ENCODE data around the gene LCN15. TPM values are rescaled to one million over a fixed set of nuclear protein-coding genes. Genes with fewer than 3 reads are reported as not detected.

The LCN15 gene
- total and polyA plus RNA-seq, 10 of the 15 experiments (the other 5 are each of a cell fraction or from before 2014, with no cell fraction given) = 0.37 to 0.50 TPM; not detected in 8

GRCh38 chr9:136728080-136728547 is 36.2 kb downstream of the LCN15 start (continued):
- TF ChIP-seq IRF5 (IDR thresholded peaks at IDR 0.05; ENCODE audit: borderline replicate concordance) (no peak), ESRRA (IDR thresholded peaks at IDR 0.05; ENCODE audit: low read length) (no peak), TCF7 (IDR thresholded peaks at IDR 0.05; ENCODE audit: borderline replicate concordance) (no peak), FOXK2 (IDR thresholded peaks at IDR 0.05) (no peak), SKIL (IDR thresholded peaks at IDR 0.05; ENCODE audit: low read depth, poor library complexity, severe bottlenecking) (no peak), CBFB (IDR thresholded peaks at IDR 0.05; ENCODE audit: low read depth) (peak; percentile 96), IRF4 (IDR thresholded peaks at IDR 0.05; ENCODE audit: low read depth, low read length) (0 out of 2 replicates have a peak, but pooled peaks have one; percentile 35), SIN3A (IDR thresholded peaks at IDR 0.05; ENCODE audit: low read depth, low read length) (peak; percentile 92), CHD2 (IDR thresholded peaks at IDR 0.05; ENCODE audit: borderline replicate concordance, low read depth, low read length) (peak; percentile 50), TCF12 (IDR thresholded peaks at IDR 0.05; ENCODE audit: low read depth, low read length) (peak; percentile 93), ELK1 (IDR thresholded peaks at IDR 0.05; ENCODE audit: low read depth, low read length) (peak; percentile 54; the same call in 1 of the 2 replicates), POLR2AphosphoS2 (IDR thresholded peaks at IDR 0.05; ENCODE audit: low read depth, low read length) (peak; percentile 99), MLLT1 (IDR thresholded peaks at IDR 0.05) (no peak), SMAD1 (IDR thresholded peaks at IDR 0.05; ENCODE audit: low read depth, partially characterized antibody) (no peak), FOXM1 (IDR thresholded peaks at IDR 0.05; ENCODE audit: low read depth, low read length) (no peak), BCL3 (IDR thresholded peaks at IDR 0.05; ENCODE audit: borderline replicate concordance, insufficient read depth, low read depth, low read length, poor library complexity, severe bottlenecking) (peak; percentile 73), YY1 (IDR thresholded peaks at IDR 0.05; ENCODE audit: low read depth, low read length) (peak; percentile 91), DPF2 (IDR thresholded peaks at IDR 0.05) (peak; percentile 96), MEF2B (IDR thresholded peaks at IDR 0.05; ENCODE audit: partially characterized antibody, poor library complexity, severe bottlenecking) (peak; percentile 41), ZNF24 (IDR thresholded peaks at IDR 0.05) (peak; percentile 87), NFIC (IDR thresholded peaks at IDR 0.05; ENCODE audit: low read depth, low read length) (no peak), RCOR1 (conservative IDR thresholded peaks at IDR 0.05; ENCODE audit: low read depth, low read length) (no peak), RAD51 (IDR thresholded peaks at IDR 0.05) (no peak), FOS (IDR thresholded peaks at IDR 0.05; ENCODE audit: borderline replicate concordance, extremely low read depth, insufficient read length) (no peak), TCF3 (IDR thresholded peaks at IDR 0.05; ENCODE audit: borderline replicate concordance, insufficient read depth, low read depth, low read length) (peak; percentile 97)
